Measurements from ENCODE around the gene RNF103.

The RNF103 gene

GRCh38 chr2:86624267-86624547 lies 542 bp upstream of the RNF103 start:
- no peak for TF ChIP-seq CTCF (conservative IDR thresholded peaks at IDR 0.05; ENCODE audit: low read depth, low read length)
- H3K4me3 ChIP-seq (ENCODE audit: low read length), result peak overlapping the region; percentile 87
- no peak for DNase-seq (ENCODE audit: low read depth)

- peak overlapping the region; percentile 87 for H3K4me3 ChIP-seq (ENCODE audit: low read length)
- no peak for TF ChIP-seq CTCF (conservative IDR thresholded peaks at IDR 0.05; ENCODE audit: low read depth, low read length)
- DNase-seq (ENCODE audit: low read depth), result no peak
These were observed 597 bp downstream of the RNF103 start for GRCh38 chr2:86623043-86623493.

- TF ChIP-seq CTCF (conservative IDR thresholded peaks at IDR 0.05; ENCODE audit: low read depth, low read length), result no peak
- DNase-seq (ENCODE audit: low read depth), result no peak
- peak overlapping the region; percentile 87 for H3K4me3 ChIP-seq (ENCODE audit: low read length)
These were observed 1.1 kb downstream of the RNF103 start for GRCh38 chr2:86622519-86623042.

- DNase-seq (ENCODE audit: low read depth), result no peak
- no peak for TF ChIP-seq CTCF (conservative IDR thresholded peaks at IDR 0.05; ENCODE audit: low read depth, low read length)
- peak overlapping the region; percentile 87 for H3K4me3 ChIP-seq (ENCODE audit: low read length)
These were observed 2.3 kb downstream of the RNF103 start for GRCh38 chr2:86621280-86621943.

GRCh38 chr2:86617738-86618137 lies 5.9 kb downstream of the RNF103 start:
- no peak overlapping the region for H3K4me3 ChIP-seq (ENCODE audit: low read length)
- no peak for DNase-seq (ENCODE audit: low read depth)
- TF ChIP-seq CTCF (conservative IDR thresholded peaks at IDR 0.05; ENCODE audit: low read depth, low read length), result no peak

- DNase-seq (ENCODE audit: low read depth), result no peak
- no peak overlapping the region for H3K4me3 ChIP-seq (ENCODE audit: low read length)
- TF ChIP-seq CTCF (conservative IDR thresholded peaks at IDR 0.05; ENCODE audit: low read depth, low read length), result no peak
These were observed 6.5 kb downstream of the RNF103 start for GRCh38 chr2:86617153-86617552.

- no peak for DNase-seq (ENCODE audit: low read depth)
- TF ChIP-seq CTCF (conservative IDR thresholded peaks at IDR 0.05; ENCODE audit: low read depth, low read length), result no peak
- no peak overlapping the region for H3K4me3 ChIP-seq (ENCODE audit: low read length)
These were observed 7.2 kb downstream of the RNF103 start for GRCh38 chr2:86616502-86616901.
